OCI-LY7 (cell line): ENCODE measurements around the gene ACKR1. TPM values are rescaled to one million over a fixed set of nuclear protein-coding genes. Genes with fewer than 3 reads are reported as not detected.

Experiments
- BruUV-seq: library from RNA; stranded (reverse); fragments of 400-500 nt; replicated peaks from 2 replicates; lab custom pipeline; 2021; lab: Mats Ljungman, UMichigan
- CTCF ChIA-PET: fragments of 300-600 bp; sonication (Branson Sonifier 250); formaldehyde crosslinking; loops from one replicate; lab custom pipeline; 2022; ENCODE audit warnings: antibody characterized with exemption; ENCODE audit not compliant: unreplicated experiment; lab: Charles Lee
- POLR2A ChIA-PET: fragments of 300-600 bp; sonication (Branson Sonifier 250); formaldehyde crosslinking; loops from one replicate; lab custom pipeline; 2022; ENCODE audit warnings: antibody characterized with exemption; lab: Charles Lee
- DNase-seq: peaks from one replicate; pipeline ENCODE4 v3.0.0-alpha.2; 2015; ENCODE audit warnings: low spot score
- H2AFZ ChIP-seq: fragments of 200-600 bp; sonication (generic), shearing (Covaris generic); 2 replicates; pipeline ENCODE4 v1.6.1; 2014; ENCODE audit warnings: mild to moderate bottlenecking, antibody characterized with exemption, low read length, moderate library complexity
- H3K27ac ChIP-seq: fragments of 200-600 bp; sonication (generic); 2 replicates; pipeline ENCODE4 v1.5.1; 2014; ENCODE audit warnings: mixed run types, low read depth, mild to moderate bottlenecking, moderate library complexity, low read length, inconsistent platforms; ENCODE audit not compliant: poor library complexity, severe bottlenecking
- H3K36me3 ChIP-seq: fragments of 200-600 bp; sonication (generic); 2 replicates; pipeline ENCODE4 v1.6.1; 2014; ENCODE audit warnings: mild to moderate bottlenecking, antibody characterized with exemption, low read length, moderate library complexity, mixed read lengths; ENCODE audit not compliant: insufficient read depth
- H3K4me1 ChIP-seq: fragments of 200-600 bp; sonication (generic); 2 replicates; pipeline ENCODE4 v1.5.1; 2014; ENCODE audit warnings: mild to moderate bottlenecking, low read length; ENCODE audit not compliant: insufficient read depth, poor library complexity, severe bottlenecking
- H3K4me2 ChIP-seq: fragments of 200-600 bp; sonication (generic); 2 replicates; pipeline ENCODE4 v1.6.1; 2014; ENCODE audit warnings: mild to moderate bottlenecking, low read length
- H3K4me3 ChIP-seq: fragments of 200-600 bp; sonication (generic); 2 replicates; pipeline ENCODE4 v1.5.1; 2014; ENCODE audit warnings: mild to moderate bottlenecking, low read depth, low read length; ENCODE audit not compliant: poor library complexity, severe bottlenecking
- H3K79me2 ChIP-seq: fragments of 200-600 bp; sonication (generic); 2 replicates; pipeline ENCODE4 v1.6.1; 2016; ENCODE audit warnings: low read depth, mild to moderate bottlenecking, low read length, moderate library complexity, mixed read lengths; ENCODE audit not compliant: insufficient read depth
- H3K9me2 ChIP-seq: fragments of 200-600 bp; sonication (generic); 2 replicates; pipeline ENCODE4 v1.6.1; 2016; ENCODE audit warnings: mild to moderate bottlenecking, low read length, mixed read lengths; ENCODE audit not compliant: insufficient read depth
- H3K9me3 ChIP-seq: fragments of 200-600 bp; sonication (generic); 2 replicates; pipeline ENCODE4 v1.6.1; 2014; ENCODE audit warnings: mild to moderate bottlenecking, mixed run types, low read length, mixed read lengths
- H4K20me1 ChIP-seq: fragments of 200-600 bp; sonication (generic); 2 replicates; pipeline ENCODE4 v1.6.1; 2014; ENCODE audit warnings: mild to moderate bottlenecking, antibody characterized with exemption, low read length, moderate library complexity, mixed read lengths; ENCODE audit not compliant: insufficient read depth
- EZH2phosphoT487 ChIP-seq: fragments of 200-600 bp; sonication (generic); IDR thresholded peaks from 2 replicates; pipeline ENCODE4 v1.6.1; 2018; ENCODE audit warnings: low read depth, borderline replicate concordance, mild to moderate bottlenecking, mixed run types, antibody characterized with exemption, low read length, moderate library complexity, mixed read lengths
- intact Hi-C: fragments of 100-400 bp; cut with micrococcal nuclease; formaldehyde crosslinking; loops from one replicate; pipeline ENCODE4 v1.10.0; 2022; ENCODE audit not compliant: unreplicated experiment
- total RNA-seq, 2 experiments: library from RNA; depleted of rRNA in 1 of 2; stranded (reverse); fragments of >200 nt in 1 of 2; shearing (Covaris generic) in 1 of 2; gene quantifications; 2 replicates each; pipeline ENCODE4 v1.2.3, GENCODE V29; 2014 to 2022
- TF ChIP-seq, protein P1 (sequence below): fragments of 200-600 bp; sonication (generic); conservative IDR thresholded peaks from 2 replicates; pipeline ENCODE4 v1.5.1; 2014; ENCODE audit warnings: mild to moderate bottlenecking, antibody characterized with exemption, low read length, moderate library complexity, mixed read lengths

The ACKR1 gene
- total RNA-seq, 2 experiments from 2014 or later, result not detected

DNA sequence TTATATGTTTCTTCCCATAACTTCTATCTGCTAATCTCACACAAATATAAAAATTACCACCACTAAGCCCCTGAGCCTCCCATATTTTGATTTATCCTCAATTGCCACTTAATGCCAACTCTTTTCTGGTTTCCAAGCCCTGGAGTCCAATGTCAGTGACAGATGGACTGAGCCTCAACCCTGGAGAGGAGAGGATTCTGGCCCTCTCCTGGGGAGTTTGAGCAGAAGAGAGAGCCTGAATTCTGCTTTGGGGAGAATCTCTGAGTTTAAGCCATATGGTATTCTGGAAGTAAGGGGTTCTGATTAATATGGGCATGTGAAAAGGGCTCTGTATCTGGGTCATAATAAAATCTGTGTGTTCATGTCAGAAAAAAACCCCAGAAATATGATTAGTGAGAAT is 24.8 kb upstream of the ACKR1 start:
- TF ChIP-seq, protein P1, sequence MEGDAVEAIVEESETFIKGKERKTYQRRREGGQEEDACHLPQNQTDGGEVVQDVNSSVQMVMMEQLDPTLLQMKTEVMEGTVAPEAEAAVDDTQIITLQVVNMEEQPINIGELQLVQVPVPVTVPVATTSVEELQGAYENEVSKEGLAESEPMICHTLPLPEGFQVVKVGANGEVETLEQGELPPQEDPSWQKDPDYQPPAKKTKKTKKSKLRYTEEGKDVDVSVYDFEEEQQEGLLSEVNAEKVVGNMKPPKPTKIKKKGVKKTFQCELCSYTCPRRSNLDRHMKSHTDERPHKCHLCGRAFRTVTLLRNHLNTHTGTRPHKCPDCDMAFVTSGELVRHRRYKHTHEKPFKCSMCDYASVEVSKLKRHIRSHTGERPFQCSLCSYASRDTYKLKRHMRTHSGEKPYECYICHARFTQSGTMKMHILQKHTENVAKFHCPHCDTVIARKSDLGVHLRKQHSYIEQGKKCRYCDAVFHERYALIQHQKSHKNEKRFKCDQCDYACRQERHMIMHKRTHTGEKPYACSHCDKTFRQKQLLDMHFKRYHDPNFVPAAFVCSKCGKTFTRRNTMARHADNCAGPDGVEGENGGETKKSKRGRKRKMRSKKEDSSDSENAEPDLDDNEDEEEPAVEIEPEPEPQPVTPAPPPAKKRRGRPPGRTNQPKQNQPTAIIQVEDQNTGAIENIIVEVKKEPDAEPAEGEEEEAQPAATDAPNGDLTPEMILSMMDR, result no peak
- no peak for TF ChIP-seq EZH2phosphoT487
- no peak for DNase-seq
- CTCF ChIA-PET, result no interaction called here
- intact Hi-C loops, result no loop called here
- H3K79me2 ChIP-seq, result no peaks in the 10 kb centered on the region
- H3K4me3 ChIP-seq, result no peak overlapping the region
- no peaks in the 10 kb centered on the region for H4K20me1 ChIP-seq
- POLR2A ChIA-PET, result no interaction called here
- H3K36me3 ChIP-seq, result no peaks in the 10 kb centered on the region
- no peak overlapping the region for H3K4me2 ChIP-seq
- H3K27ac ChIP-seq, result no peak overlapping the region
- no peak overlapping the region for H2AFZ ChIP-seq
- no peaks in the 10 kb centered on the region for H3K9me3 ChIP-seq
- no TSS peak for BruUV-seq
- H3K9me2 ChIP-seq, result no peaks in the 10 kb centered on the region
- no peaks in the 10 kb centered on the region for H3K4me1 ChIP-seq

DNA sequence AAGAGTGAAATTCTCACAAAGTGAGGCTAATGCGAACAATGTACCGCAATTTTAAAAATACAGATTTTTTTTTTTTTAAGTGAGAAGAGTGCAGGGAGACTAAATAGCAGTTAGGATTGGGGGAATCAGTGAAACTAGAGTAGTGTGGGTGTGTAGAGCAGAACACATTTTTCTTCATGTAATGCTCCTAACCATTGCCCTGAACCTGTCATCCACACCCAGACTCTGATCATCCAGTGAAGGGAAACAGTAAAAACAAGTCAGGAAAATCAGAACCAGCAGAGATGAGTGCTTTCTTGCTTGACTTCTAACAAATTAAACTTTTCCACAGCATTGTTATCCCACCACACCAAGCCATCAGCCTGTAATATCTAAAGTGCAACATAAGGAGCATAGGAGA is 24.2 kb upstream of the ACKR1 start:
- ChIA-PET CTCF (no interaction called here), POLR2A (no interaction called here)
- Histone ChIP-seq H3K79me2 (no peaks in the 10 kb centered on the region), H3K27ac (no peak overlapping the region), H3K9me3 (no peaks in the 10 kb centered on the region), H3K4me2 (no peak overlapping the region), H4K20me1 (no peaks in the 10 kb centered on the region), H3K36me3 (no peaks in the 10 kb centered on the region), H3K4me3 (no peak overlapping the region), H3K9me2 (no peaks in the 10 kb centered on the region), H2AFZ (no peak overlapping the region), H3K4me1 (no peaks in the 10 kb centered on the region)
- TF ChIP-seq EZH2phosphoT487, result no peak
- TF ChIP-seq, protein P1, result no peak
- BruUV-seq, result no TSS peak
- DNase-seq, result no peak
- intact Hi-C loops, result no loop called here

DNA sequence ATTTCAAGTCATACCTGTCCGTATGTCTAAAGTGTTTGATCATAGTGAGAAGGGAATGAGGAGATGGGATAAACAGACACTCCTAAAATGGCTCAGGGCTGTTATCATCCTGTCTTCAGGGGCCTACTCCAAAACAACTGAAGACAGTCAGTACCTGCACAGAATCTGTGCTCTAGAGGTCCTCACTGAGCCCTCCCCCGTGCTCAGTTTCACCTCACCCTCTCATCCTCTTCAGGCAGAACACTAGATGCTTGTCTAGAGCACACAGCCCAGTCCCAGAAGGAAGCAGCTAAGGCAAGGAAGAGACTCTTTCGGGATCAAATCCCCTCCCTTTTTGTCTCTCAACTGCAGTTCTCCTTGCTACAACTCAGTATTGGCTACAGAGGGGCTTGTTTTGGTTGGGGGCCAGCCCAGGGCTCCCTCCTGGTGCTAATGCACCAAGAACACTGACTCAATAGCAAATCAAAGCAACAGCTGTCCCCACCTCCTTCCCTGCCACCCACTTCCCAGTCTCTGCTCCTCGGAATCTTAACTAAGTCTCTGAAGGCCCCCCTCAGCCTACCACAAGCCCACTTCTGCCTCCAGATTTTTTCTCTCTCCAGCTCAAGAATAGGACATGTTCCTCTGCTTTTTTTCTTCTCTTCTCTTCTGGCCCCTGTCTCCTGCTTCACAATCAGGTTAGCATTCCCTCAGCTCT is 23.2 kb upstream of the ACKR1 start:
- no peak for TF ChIP-seq EZH2phosphoT487
- TF ChIP-seq, protein P1, result no peak
- H2AFZ ChIP-seq, result no peak overlapping the region
- H3K36me3 ChIP-seq, result no peaks in the 10 kb centered on the region
- no peak overlapping the region for H3K4me3 ChIP-seq
- H3K9me2 ChIP-seq, result no peaks in the 10 kb centered on the region
- intact Hi-C loops, result no loop called here
- no peaks in the 10 kb centered on the region for H3K79me2 ChIP-seq
- ChIA-PET POLR2A (interaction anchor here (0.6 to 0.7 kb wide), 2 partner anchors 36 to 343 kb away, joined by 3 read pairs; no protein-coding TSS in a partner anchor), CTCF (interaction anchor here (0.6 kb wide), 1 partner anchor 597 kb away, joined by 3 read pairs; no protein-coding TSS in a partner anchor)
- no peak for DNase-seq
- no peaks in the 10 kb centered on the region for H3K9me3 ChIP-seq
- no peaks in the 10 kb centered on the region for H3K4me1 ChIP-seq
- no peak overlapping the region for H3K27ac ChIP-seq
- no peaks in the 10 kb centered on the region for H4K20me1 ChIP-seq
- H3K4me2 ChIP-seq, result no peak overlapping the region
- BruUV-seq, result no TSS peak
